IgD-negative memory B cell (primary cell): Measurements from ENCODE around the gene SGTA. TPM values are rescaled to one million over a fixed set of nuclear protein-coding genes. Genes with fewer than 3 reads are reported as not detected.

Experiments used
- H3K27ac Mint-ChIP-seq, 3 donors: one replicate each; pipeline ENCODE4 v1.8.0; 2020 to 2022; ENCODE audit warnings: mild to moderate bottlenecking in 3 of 3, mixed read lengths in 3 of 3, moderate library complexity in 1 of 3
- H3K27me3 Mint-ChIP-seq: one replicate; pipeline ENCODE4 v1.8.0; 2021; ENCODE audit warnings: mixed read lengths
- H3K36me3 Mint-ChIP-seq: one replicate; pipeline ENCODE4 v1.8.0; 2020; ENCODE audit warnings: mild to moderate bottlenecking, mixed read lengths
- H3K4me1 Mint-ChIP-seq, 3 donors: one replicate each; pipeline ENCODE4 v1.8.0; 2020 to 2022; ENCODE audit warnings: mixed read lengths in 3 of 3, mild to moderate bottlenecking in 1 of 3
- H3K4me3 Mint-ChIP-seq, 4 donors: one replicate each; pipeline ENCODE4 v1.8.0; 2020 to 2022; ENCODE audit warnings: mild to moderate bottlenecking in 4 of 4, mixed read lengths in 4 of 4, moderate library complexity in 3 of 4
- H3K9me3 Mint-ChIP-seq, 3 donors: one replicate each; pipeline ENCODE4 v1.8.0; 2020 to 2021; ENCODE audit warnings: mixed read lengths in 3 of 3, mild to moderate bottlenecking in 1 of 3
- polyA plus RNA-seq: library from polyadenylated mRNA; unstranded; fragments of 300-500 nt; fragmentation: Illumina TruSeq; gene quantifications from one replicate; pipeline ENCODE4 v1.2.3, GENCODE V29; 2021

SGTA gene
- polyA plus RNA-seq, 1 donor from 2014 or later: 44.2 TPM

GRCh38 chr19:2813235-2814160, 30.4 kb upstream of the SGTA start:
- Mint-ChIP-seq H3K27me3 (no peaks in the 10 kb centered on the region), H3K4me3 (peak overlapping the region in 1 of 4 donors; percentile 30), H3K27ac (no peak overlapping the region), H3K36me3 (no peaks in the 10 kb centered on the region), H3K9me3 (no peaks in the 10 kb centered on the region), H3K4me1 (peaks cover 0 to 4% (median under 1%) of the 10 kb centered on the region in 3 donors)

- H3K4me1 Mint-ChIP-seq: peaks cover 0 to 4% (median 0%) of the 10 kb centered on the region in 3 donors
- H3K4me3 Mint-ChIP-seq: no peak overlapping the region
- no peaks in the 10 kb centered on the region for H3K36me3 Mint-ChIP-seq
- no peaks in the 10 kb centered on the region for H3K27me3 Mint-ChIP-seq
- no peak overlapping the region for H3K27ac Mint-ChIP-seq
- no peaks in the 10 kb centered on the region for H3K9me3 Mint-ChIP-seq
These were observed 29.6 kb upstream of the SGTA start for GRCh38 chr19:2812414-2813234.

GRCh38 chr19:2811735-2812413, 28.8 kb upstream of the SGTA start:
- Mint-ChIP-seq H3K4me3 (no peak overlapping the region), H3K9me3 (no peaks in the 10 kb centered on the region), H3K36me3 (no peaks in the 10 kb centered on the region), H3K4me1 (no peaks in the 10 kb centered on the region), H3K27me3 (no peaks in the 10 kb centered on the region), H3K27ac (no peak overlapping the region)

GRCh38 chr19:2811221-2811722, 28.2 kb upstream of the SGTA start:
- Mint-ChIP-seq H3K27me3 (no peaks in the 10 kb centered on the region), H3K36me3 (no peaks in the 10 kb centered on the region), H3K27ac (no peak overlapping the region), H3K4me3 (no peak overlapping the region), H3K4me1 (no peaks in the 10 kb centered on the region), H3K9me3 (no peaks in the 10 kb centered on the region)

DNA sequence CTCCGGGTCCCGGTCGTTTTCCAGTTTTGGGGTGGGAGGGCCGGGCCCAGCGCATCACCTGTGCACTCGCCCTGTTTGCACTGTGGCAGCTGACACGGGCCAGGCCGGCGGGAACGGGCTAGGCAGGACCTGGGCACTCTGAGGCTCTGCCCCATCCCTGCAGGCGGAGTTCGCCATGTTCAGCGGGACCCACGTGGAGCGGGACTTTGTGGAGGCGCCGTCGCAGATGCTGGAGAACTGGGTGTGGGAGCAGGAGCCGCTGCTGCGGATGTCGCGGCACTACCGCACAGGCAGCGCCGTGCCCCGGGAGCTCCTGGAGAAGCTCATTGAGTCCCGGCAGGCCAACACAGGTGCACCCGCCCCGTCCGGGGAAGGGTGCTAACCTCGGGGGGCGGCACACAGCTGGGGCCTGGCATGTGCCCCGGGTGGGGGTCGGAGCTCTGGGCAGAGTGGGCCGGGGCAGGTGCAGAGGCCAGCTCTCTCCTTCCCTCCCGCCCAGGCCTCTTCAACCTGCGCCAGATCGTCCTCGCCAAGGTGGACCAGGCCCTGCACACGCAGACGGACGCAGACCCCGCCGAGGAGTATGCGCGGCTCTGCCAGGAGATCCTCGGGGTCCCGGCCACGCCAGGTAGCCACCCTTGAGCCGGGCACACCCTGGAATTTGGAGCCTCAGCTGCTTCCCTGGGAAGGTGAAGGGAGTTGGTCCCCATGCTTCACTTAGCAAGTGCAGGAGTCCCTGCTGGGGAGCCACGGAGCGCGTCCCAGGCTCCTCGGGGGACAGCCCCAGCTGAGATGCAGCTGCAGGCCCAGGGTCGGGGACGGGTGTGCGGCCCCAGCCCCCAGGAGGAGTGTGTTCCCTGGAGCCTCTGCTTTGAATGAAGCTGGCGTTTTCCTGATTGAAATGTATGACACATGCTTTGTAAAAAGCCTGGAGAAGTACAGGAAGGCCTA, 27.3 kb upstream of the SGTA start:
- Mint-ChIP-seq H3K9me3 (no peaks in the 10 kb centered on the region), H3K27me3 (no peaks in the 10 kb centered on the region), H3K4me1 (no peaks in the 10 kb centered on the region), H3K36me3 (no peaks in the 10 kb centered on the region), H3K4me3 (no peak overlapping the region), H3K27ac (no peak overlapping the region)

GRCh38 chr19:2809387-2810140, 26.5 kb upstream of the SGTA start:
- Mint-ChIP-seq H3K4me3 (no peak overlapping the region), H3K27ac (no peak overlapping the region), H3K9me3 (no peaks in the 10 kb centered on the region), H3K4me1 (no peaks in the 10 kb centered on the region), H3K36me3 (no peaks in the 10 kb centered on the region), H3K27me3 (no peaks in the 10 kb centered on the region)

GRCh38 chr19:2808129-2808941, 25.3 kb upstream of the SGTA start:
- no peaks in the 10 kb centered on the region for H3K27me3 Mint-ChIP-seq

GRCh38 chr19:2807379-2808128, 24.5 kb upstream of the SGTA start:
- Mint-ChIP-seq H3K4me1 (peaks cover 0 to 2% (median 0%) of the 10 kb centered on the region in 3 donors), H3K36me3 (peaks cover 3% of the 10 kb centered on the region), H3K27ac (no peak overlapping the region), H3K9me3 (no peaks in the 10 kb centered on the region), H3K27me3 (no peaks in the 10 kb centered on the region), H3K4me3 (no peak overlapping the region)

More at GRCh38 chr19:2808129-2808941, 25.3 kb upstream of the SGTA start:
- Mint-ChIP-seq H3K36me3 (no peaks in the 10 kb centered on the region), H3K4me1 (no peaks in the 10 kb centered on the region), H3K4me3 (no peak overlapping the region), H3K27ac (no peak overlapping the region), H3K9me3 (no peaks in the 10 kb centered on the region)

GRCh38 chr19:2806736-2807378, 23.8 kb upstream of the SGTA start:
- no peaks in the 10 kb centered on the region for H3K9me3 Mint-ChIP-seq
- H3K36me3 Mint-ChIP-seq: peaks cover 5% of the 10 kb centered on the region
- H3K4me3 Mint-ChIP-seq: no peak overlapping the region
- H3K27me3 Mint-ChIP-seq: no peaks in the 10 kb centered on the region
- no peak overlapping the region for H3K27ac Mint-ChIP-seq
- H3K4me1 Mint-ChIP-seq: peaks cover 0 to 2% (median 0%) of the 10 kb centered on the region in 3 donors

GRCh38 chr19:2805991-2806649, 23.0 kb upstream of the SGTA start:
- Mint-ChIP-seq H3K4me1 (peaks cover 0 to 2% (median 0%) of the 10 kb centered on the region in 3 donors), H3K27ac (no peak overlapping the region), H3K27me3 (no peaks in the 10 kb centered on the region), H3K9me3 (no peaks in the 10 kb centered on the region), H3K36me3 (peaks cover 5% of the 10 kb centered on the region), H3K4me3 (no peak overlapping the region)

- Mint-ChIP-seq H3K4me1 (peaks cover 0 to 2% (median 2%) of the 10 kb centered on the region in 3 donors), H3K9me3 (no peaks in the 10 kb centered on the region), H3K27me3 (no peaks in the 10 kb centered on the region), H3K4me3 (peak overlapping the region in 1 of 4 donors; percentile 63), H3K36me3 (peaks cover 5% of the 10 kb centered on the region), H3K27ac (no peak overlapping the region)
These were observed 22.3 kb upstream of the SGTA start for GRCh38 chr19:2805261-2805900.
